HG03442 (cell line): ENCODE data around the gene RAI1.
"Not testable (repeated sequence)": the region's sequence is repeated elsewhere in the genome, so short reads cannot be mapped to it uniquely, and the experiment has no call there.

Experiments used
- ATAC-seq: cut with Tn5 transposase; IDR thresholded peaks from one replicate; pipeline ENCODE4 v1.9.1; 2021; ENCODE audit warnings: mild to moderate bottlenecking, moderate library complexity; ENCODE audit not compliant: unreplicated experiment

RAI1 gene

GRCh38 chr17:17795946-17796786 lies 114.9 kb downstream of the RAI1 start:
- ATAC-seq = no peak

- no peak for ATAC-seq
Measured at GRCh38 chr17:17796787-17797061, 115.5 kb downstream of the RAI1 start.

- ATAC-seq = no peak
Measured at GRCh38 chr17:17797119-17797809, 116.0 kb downstream of the RAI1 start.

GRCh38 chr17:17798010-17798556 lies 116.8 kb downstream of the RAI1 start:
- ATAC-seq = no peak

DNA sequence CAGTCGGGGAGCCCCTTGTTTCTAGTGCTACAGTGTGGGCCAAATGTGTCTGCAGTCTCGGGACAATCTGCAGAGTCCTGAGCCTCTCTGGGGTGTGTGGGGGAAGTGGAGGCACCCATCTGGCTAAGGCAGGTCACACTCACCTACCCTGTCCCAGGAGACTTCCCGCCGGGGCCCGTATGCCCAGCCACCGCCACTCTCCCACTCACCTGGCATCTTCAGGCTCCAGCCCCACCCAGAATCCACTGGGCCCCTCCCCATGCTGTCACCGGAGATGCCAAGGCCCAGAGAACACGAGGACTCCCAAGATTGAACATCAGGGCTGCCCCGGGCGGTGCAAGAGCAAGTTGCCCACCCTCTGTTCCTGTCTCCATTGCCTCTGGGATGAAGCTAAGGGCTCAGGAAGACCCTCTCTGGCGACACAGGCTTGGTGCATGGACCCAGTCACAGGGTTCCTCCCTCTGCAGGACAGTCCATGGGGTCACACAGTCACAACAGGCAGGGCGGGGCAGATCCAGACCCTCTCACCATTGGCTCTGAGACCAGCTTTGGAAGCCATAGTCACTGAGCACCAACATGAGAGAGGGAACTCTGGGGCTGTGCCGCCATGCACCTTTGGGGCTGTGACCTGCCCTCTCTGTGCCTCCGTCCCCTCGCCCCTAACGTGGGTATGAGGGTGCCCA lies 117.5 kb downstream of the RAI1 start:
- ATAC-seq = no peak

- no peak for ATAC-seq
Measured at GRCh38 chr17:17800504-17801021, 119.3 kb downstream of the RAI1 start.

GRCh38 chr17:17801800-17802481 lies 120.7 kb downstream of the RAI1 start:
- ATAC-seq = no peak

DNA sequence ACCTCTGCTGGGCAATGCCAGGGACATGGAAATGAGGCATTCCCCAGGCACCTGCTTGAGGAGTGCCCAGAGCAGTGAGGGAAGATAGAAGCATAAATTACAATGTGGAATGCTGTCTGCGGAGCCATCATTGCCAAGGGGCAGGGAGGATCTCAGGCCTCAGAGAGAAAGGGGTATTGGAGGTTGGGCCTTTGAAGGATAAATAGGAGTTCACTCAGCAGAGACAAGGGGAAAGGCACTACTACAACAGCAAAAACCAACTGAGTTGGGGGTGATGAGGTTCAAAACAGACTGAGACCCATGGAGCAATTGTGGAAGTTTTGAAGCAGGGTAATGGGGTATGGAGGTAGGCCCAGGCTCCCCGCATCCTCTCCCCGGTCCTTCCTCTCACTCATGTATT lies 122.7 kb downstream of the RAI1 start:
- no peak for ATAC-seq

GRCh38 chr17:17805575-17805974 lies 124.3 kb downstream of the RAI1 start:
- ATAC-seq = no peak

GRCh38 chr17:17806035-17806434 lies 124.8 kb downstream of the RAI1 start:
- ATAC-seq = no peak

DNA sequence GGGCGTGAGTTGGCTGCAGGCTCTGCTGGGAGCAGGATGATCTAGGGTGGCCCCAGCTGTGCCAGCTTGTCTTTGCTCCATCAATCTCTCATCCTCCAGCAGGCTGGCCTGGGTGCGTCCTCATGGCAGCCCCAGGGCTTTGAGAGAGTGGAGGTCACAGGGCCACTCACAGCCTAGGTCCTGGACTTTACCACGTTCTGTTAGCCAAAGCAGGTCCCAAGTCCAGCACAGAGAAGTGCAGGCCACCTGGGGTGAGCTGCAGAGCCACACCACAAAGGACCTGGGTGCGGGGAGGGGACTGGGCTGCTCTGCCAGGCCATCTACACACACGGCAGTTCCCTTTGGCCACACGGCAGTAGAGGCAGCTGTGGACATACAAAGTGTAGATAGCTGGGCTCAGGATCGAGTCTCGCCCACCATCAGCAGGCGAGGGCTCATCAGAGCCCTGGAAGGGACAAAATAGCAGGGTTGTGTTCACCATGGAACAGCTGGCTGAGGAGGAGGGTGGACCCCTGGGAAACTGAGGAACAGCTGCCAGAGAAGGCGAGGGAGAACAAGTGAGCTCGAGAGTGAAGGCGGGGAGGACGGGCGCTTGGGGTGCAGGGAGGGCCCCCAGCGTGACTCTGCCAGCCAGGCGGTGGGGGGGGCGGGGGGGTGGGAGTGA lies 125.5 kb downstream of the RAI1 start:
- no peak for ATAC-seq

GRCh38 chr17:17807440-17807839 lies 126.2 kb downstream of the RAI1 start:
- no peak for ATAC-seq

- ATAC-seq = not testable (repeated sequence)
Measured at GRCh38 chr17:17808200-17808599, 126.9 kb downstream of the RAI1 start.

DNA sequence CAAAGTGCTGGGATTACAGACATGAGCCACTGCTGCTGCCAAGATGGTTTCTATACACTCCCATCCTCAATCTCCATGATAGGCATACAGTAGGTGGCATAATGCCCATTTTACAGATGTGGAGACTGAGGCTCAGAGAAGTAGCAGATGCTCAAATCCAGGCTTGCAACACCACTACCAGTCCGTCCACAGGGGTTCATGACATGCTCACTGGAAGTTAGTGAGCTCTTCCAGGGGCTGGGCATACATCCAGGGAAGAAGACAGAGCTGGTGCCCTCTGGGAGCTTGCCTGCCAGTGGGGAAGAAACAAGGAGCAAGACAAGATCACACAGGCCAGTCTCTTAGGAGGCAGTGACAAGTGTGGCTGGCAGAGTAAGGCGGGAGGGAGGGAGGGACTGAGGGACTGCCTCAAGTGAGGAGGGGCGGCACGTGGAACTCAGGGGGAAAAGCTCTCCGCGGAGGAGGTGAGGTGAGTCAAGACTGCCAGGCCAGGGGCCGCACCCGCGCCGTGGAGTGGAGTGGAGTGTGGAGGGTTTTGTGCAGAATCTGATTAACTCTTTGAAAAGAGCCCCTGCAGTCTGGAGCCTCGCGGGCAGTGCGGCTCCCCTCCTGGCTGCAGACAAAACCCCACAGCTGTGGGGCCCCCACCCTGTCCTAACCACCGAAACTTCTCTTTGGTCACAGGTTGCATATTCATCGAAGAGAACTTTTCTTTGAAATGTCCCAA lies 127.6 kb downstream of the RAI1 start:
- no peak for ATAC-seq

GRCh38 chr17:17809531-17810083 lies 128.3 kb downstream of the RAI1 start:
- no peak for ATAC-seq

GRCh38 chr17:17810084-17810894 lies 129.0 kb downstream of the RAI1 start:
- no peak for ATAC-seq

- no peak for ATAC-seq
Measured at GRCh38 chr17:17810895-17811248, 129.6 kb downstream of the RAI1 start.

DNA sequence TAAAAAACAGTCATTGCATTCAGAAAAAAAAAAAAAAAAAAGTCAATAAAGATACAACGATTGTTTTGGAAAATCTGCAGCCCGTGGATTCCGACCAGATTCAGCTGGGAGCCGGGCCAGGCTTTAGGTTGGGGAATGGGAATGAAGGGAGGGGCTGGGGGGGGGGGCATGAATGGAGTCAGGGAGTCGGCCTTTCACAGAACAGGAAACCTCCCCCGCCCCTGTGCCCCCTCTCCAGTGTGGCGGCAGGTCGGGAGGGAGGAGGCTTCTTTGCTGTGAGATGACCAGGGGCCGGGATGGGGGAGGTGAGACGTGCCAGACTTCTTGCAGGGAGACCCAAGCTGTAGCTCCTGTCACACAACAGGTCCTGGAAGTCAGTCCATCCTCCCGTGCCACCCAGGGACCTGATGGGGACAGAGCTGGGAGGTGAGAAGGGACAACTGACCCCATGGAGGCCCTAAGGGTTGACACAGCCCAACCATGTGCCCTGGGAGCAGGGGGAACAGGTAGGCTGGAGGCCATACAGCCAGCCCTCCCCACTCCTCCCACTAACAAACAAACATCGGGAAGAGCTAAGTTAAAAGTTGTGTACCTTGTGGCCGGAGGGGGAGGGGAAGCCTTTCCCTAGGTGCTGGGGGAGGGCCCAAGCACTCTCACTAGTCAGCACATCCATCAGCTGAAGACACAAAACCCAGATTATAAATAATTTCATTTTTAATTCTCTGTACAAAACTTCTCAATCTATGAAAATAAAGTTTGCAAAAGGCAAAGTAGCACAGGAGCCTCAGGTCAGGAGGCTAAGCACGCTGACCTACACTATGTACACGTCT lies 130.3 kb downstream of the RAI1 start:
- ATAC-seq = no peak
